Activated T-helper 1 cell treated with anti-CD3 and anti-CD28 coated beads, Interleukin-12 subunit alpha, Interleukin-12 subunit beta, Interleukin-2, Interleukin-4 antibody, amounts not matched to agents 30 ng/mL and 10 ng/mL and 1 ng/mL, durations not matched to agents 14 hours and 24 hours and 36 hours (primary cell): Measurements from ENCODE around the gene COA3. TPM values are rescaled to one million over a fixed set of nuclear protein-coding genes. Genes with fewer than 3 reads are reported as not detected.
A peak's percentile ranks its signal among the peaks of the same experiment; 100 is the strongest.
"Not testable (repeated sequence)": the region's sequence is repeated elsewhere in the genome, so short reads cannot be mapped to it uniquely, and the experiment has no call there.

Experiments used
- DNase-seq: peaks from one replicate; pipeline ENCODE4 v3.0.0; 2021; ENCODE audit warnings: low spot score
- H3K27ac Mint-ChIP-seq: one replicate; pipeline ENCODE4 v1.8.0; 2021; ENCODE audit warnings: mild to moderate bottlenecking, mixed read lengths
- H3K27me3 Mint-ChIP-seq: one replicate; pipeline ENCODE4 v1.8.0; 2022; ENCODE audit warnings: mild to moderate bottlenecking, moderate library complexity, mixed read lengths; ENCODE audit not compliant: insufficient read depth
- H3K36me3 Mint-ChIP-seq: one replicate; pipeline ENCODE4 v1.8.0; 2021; ENCODE audit warnings: low read depth, mixed read lengths
- H3K4me1 Mint-ChIP-seq: one replicate; pipeline ENCODE4 v1.8.0; 2021; ENCODE audit warnings: low read depth, mixed read lengths
- H3K4me3 Mint-ChIP-seq: one replicate; pipeline ENCODE4 v1.8.0; 2021; ENCODE audit warnings: mild to moderate bottlenecking, moderate library complexity, mixed read lengths
- H3K9me3 Mint-ChIP-seq: one replicate; pipeline ENCODE4 v1.8.0; 2021; ENCODE audit warnings: mixed read lengths
- intact Hi-C: fragments of 100-400 bp; cut with micrococcal nuclease; formaldehyde crosslinking; loops from one replicate; pipeline ENCODE4 v1.15.1; 2024
- total RNA-seq: library from RNA; stranded (reverse); gene quantifications from 2 replicates; pipeline ENCODE4 v1.2.3, GENCODE V29; 2022

The COA3 gene
- total RNA-seq, 1 donor from 2014 or later: 59.3 TPM

DNA sequence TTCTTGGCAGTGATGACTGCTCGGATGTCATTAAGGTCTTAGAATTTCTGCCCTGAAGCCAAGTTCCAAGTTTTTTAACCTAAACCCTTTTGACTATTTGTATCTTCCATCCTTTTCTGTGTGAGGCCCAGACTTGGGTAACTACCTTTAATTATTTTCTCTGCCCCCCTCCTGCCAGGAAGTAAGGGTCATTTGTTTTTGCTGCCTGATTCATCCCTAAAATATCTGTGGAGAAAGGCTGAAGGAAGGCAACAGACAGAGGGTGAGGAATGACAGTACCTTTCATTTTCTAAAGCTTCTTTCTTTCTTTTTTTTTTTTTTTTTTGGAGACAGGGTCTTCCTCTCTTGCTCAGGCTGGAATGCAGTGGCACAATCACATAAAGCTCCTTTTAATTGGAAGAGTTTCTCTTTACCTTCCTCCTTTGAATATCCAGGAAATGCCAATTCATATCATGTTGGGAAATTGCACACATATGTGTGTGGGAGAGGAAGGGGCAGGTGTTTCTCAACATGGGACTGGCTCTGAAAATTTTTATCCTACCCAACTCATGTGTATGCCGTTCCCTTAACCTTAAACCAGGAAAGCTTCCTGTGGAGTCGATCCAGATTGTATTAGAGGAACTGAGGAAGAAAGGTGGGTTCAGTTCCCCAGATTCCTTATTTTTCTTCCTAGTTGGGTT lies 24.3 kb downstream of the COA3 start:
- intact Hi-C loops: loop anchor here (5.0 kb wide), 1 partner anchor 97 kb away; the partner anchor contains the start of gene PLEKHH3
- H3K27me3 Mint-ChIP-seq: no peaks in the 10 kb centered on the region
- peaks cover 27% of the 10 kb centered on the region for H3K4me1 Mint-ChIP-seq
- no peak for DNase-seq
- peaks cover 39% of the 10 kb centered on the region for H3K36me3 Mint-ChIP-seq
- peak overlapping the region; percentile 99 for H3K4me3 Mint-ChIP-seq
- H3K27ac Mint-ChIP-seq: peak overlapping the region; percentile 96
- H3K9me3 Mint-ChIP-seq: no peaks in the 10 kb centered on the region

DNA sequence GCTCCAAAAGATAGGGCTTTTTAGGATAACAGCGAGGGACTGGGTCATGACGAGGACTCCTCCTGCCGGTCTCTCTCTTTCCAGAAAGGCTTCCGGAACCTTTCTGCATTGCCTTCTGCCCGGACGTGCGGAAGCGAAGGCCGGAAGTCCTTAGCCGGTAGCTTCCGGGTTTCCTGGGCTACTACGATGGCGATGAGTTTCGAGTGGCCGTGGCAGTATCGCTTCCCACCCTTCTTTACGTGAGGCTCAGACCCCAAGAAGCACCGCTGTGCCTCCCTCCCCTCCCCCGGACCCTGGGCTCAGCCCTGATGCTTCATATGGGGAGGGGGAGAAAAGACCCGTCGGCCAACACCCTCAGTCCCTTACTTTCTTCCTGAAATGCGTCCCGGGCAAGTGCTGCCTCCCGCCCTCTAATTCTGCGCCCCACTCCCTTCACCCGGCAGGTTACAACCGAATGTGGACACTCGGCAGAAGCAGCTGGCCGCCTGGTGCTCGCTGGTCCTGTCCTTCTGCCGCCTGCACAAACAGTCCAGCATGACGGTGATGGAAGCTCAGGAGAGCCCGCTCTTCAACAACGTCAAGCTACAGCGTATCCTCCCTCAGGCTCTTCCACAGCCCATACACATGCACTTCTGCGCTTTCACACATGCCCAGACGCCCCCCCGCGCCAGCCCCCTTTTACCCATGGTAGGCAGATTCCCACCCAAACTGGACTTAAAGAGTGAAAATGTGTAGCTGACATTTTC lies 25.0 kb downstream of the COA3 start, which contains the start of gene VPS25:
VPS25 (plus strand) TSS at position 160 of the 746 bp plus-strand sequence; CDS start at position 187, 27 bp downstream.
- intact Hi-C loops: loop anchor here (1.0 to 5.0 kb wide), 6 partner anchors 10 to 225 kb away; partner anchors contain the start of genes BECN1, CNTD1, COA3 and EZH1
- peak; percentile 71 for DNase-seq
- Mint-ChIP-seq H3K4me1 (peaks cover 27% of the 10 kb centered on the region), H3K4me3 (peak within 1 kb of the TSS; percentile 99), H3K27ac (peak within 1 kb of the TSS; percentile 96), H3K9me3 (no peaks in the 10 kb centered on the region), H3K36me3 (peaks cover 32% of the 10 kb centered on the region), H3K27me3 (no peaks in the 10 kb centered on the region)

DNA sequence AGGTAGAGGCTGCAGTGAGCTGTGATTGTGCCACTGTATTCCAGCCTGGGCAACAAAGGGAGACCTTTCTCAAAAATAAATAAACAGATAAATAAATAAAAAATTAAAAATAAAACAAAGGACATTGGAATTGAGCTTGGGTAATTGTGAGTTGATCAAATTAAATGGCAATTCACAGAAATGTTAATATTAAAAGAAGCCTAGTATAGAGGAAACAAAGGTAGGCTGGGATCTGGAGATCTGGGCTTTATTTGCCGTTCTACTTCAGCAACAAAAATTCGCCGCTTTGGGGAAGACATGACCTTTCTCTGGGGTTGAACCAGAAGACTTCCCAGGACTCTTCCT lies 25.6 kb downstream of the COA3 start:
- no peaks in the 10 kb centered on the region for H3K9me3 Mint-ChIP-seq
- no peak for DNase-seq
- peaks cover 27% of the 10 kb centered on the region for H3K4me1 Mint-ChIP-seq
- H3K36me3 Mint-ChIP-seq: peaks cover 27% of the 10 kb centered on the region
- H3K27ac Mint-ChIP-seq: peak overlapping the region; percentile 96
- intact Hi-C loops: loop anchor here (1.0 to 5.0 kb wide), 6 partner anchors 10 to 225 kb away; partner anchors contain the start of genes BECN1, CNTD1, COA3 and EZH1
- peaks cover 3% of the 10 kb centered on the region for H3K27me3 Mint-ChIP-seq
- peak overlapping the region; percentile 99 for H3K4me3 Mint-ChIP-seq

DNA sequence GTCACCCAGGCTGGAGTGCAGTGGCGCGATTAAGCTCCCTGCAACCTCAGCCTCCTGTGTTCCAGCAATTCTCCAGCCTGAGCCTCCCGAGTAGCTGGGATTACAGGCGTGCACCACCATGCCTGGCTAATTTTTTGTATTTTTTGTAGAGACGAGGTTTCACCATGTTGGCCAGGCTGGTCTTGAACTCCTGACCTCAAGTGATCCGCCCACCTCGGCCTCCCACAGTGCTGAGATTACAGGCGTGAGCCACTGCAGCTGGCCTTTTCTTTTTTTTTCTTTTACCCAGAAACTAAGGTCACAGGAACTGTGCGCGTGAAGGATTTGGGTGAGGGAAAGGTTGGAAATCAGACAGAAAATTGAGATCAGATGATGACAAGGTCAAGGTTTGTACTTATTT lies 28.5 kb downstream of the COA3 start:
- H3K27me3 Mint-ChIP-seq, H3K4me3 Mint-ChIP-seq, H3K36me3 Mint-ChIP-seq, H3K27ac Mint-ChIP-seq, DNase-seq, H3K9me3 Mint-ChIP-seq: not testable (repeated sequence)
- intact Hi-C loops: loop anchor here (5.0 kb wide), 1 partner anchor 93 kb away; the partner anchor contains the start of gene PLEKHH3
- peaks cover 27% of the 10 kb centered on the region for H3K4me1 Mint-ChIP-seq

DNA sequence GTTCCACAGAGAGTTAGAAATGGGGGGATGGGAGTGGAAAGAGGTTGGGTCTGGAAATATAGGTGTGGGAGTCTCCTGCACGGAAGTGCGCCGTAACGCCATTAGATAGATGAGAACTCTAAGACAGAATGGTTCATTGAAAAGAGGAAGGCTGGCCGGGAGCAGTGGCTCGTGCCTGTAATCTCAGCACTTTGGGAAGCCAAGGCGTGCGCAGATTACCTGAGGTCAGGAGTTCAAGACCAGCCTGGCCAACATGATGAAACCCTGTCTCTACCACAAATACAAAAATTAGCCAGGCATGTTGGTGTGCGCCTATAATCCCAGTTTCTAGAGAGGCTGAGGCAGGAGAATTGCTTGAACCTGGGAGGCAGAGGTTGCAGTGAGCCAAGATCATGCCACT lies 30.5 kb downstream of the COA3 start:
- H3K9me3 Mint-ChIP-seq, DNase-seq, intact Hi-C loops, H3K36me3 Mint-ChIP-seq, H3K4me3 Mint-ChIP-seq, H3K27ac Mint-ChIP-seq: not testable (repeated sequence)
- peaks cover 10% of the 10 kb centered on the region for H3K4me1 Mint-ChIP-seq
- peaks cover 11% of the 10 kb centered on the region for H3K27me3 Mint-ChIP-seq

DNA sequence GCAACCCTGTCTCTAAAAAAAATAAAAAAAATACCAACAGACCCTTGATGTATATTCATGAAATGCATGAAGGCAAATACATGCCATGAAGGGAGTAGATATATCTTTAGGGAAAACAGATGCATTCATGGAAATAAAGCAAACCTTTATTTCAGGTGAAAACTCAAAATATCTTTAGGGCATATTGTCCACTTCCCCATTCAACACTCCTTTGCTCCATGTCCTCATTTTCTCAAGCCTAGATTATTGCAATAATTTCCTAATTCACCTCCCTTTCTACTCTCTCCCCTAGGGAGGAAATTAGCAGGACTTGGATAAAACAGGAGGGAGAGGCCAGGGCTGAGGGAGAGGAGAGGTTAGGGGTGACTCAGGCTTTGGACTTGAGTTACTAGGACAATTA lies 31.0 kb downstream of the COA3 start:
- Mint-ChIP-seq H3K27ac (no peak overlapping the region), H3K9me3 (no peaks in the 10 kb centered on the region), H3K4me3 (no peak overlapping the region), H3K27me3 (peaks cover 16% of the 10 kb centered on the region), H3K36me3 (no peaks in the 10 kb centered on the region), H3K4me1 (peaks cover 7% of the 10 kb centered on the region)
- intact Hi-C loops: no loop called here
- no peak for DNase-seq

DNA sequence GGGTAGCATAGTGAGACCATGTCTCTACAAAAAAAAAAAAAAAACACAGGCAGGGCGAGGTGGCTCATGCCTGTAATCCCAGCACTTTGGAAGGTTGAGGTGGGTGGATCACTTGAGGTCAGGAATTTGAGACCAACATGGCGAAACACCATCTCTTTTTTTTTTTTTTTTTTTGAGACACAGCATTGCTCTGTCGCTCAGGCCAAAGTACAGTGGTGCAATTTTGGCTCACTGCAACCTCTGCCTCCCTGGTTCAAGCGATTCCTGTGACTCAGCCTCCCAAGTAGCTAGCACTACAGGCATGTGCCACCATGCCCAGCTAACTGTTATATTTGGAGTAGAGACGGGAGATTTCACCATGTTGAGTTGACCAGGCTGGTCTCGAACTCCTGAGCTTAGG lies 32.4 kb downstream of the COA3 start:
- Mint-ChIP-seq H3K36me3 (no peaks in the 10 kb centered on the region), H3K27me3 (peaks cover 25% of the 10 kb centered on the region), H3K4me3 (no peak overlapping the region), H3K9me3 (no peaks in the 10 kb centered on the region), H3K27ac (no peak overlapping the region), H3K4me1 (no peaks in the 10 kb centered on the region)
- no peak for DNase-seq
- intact Hi-C loops: no loop called here

DNA sequence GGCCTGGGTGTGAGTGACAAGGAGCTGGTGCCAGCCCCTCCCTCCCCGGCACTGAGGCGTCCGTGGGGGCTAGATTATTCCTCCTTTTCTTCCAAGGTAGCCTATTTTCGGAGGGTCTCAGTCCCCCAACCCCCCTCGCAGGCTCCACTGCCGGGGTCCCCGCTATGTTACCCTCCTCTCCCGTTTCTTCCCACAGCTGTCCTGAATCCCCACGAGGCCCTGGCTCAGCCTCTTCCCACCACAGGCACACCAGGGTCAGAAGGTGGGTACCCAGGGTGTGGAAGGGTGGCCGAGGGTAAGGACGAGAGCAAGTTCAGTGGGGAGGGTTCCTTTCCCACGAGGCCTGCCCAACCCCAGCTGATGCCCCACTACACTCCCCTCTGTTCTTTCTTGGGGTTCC lies 36.9 kb downstream of the COA3 start:
- no peak overlapping the region for H3K4me3 Mint-ChIP-seq
- peaks cover 50% of the 10 kb centered on the region for H3K27me3 Mint-ChIP-seq
- intact Hi-C loops: no loop called here

DNA sequence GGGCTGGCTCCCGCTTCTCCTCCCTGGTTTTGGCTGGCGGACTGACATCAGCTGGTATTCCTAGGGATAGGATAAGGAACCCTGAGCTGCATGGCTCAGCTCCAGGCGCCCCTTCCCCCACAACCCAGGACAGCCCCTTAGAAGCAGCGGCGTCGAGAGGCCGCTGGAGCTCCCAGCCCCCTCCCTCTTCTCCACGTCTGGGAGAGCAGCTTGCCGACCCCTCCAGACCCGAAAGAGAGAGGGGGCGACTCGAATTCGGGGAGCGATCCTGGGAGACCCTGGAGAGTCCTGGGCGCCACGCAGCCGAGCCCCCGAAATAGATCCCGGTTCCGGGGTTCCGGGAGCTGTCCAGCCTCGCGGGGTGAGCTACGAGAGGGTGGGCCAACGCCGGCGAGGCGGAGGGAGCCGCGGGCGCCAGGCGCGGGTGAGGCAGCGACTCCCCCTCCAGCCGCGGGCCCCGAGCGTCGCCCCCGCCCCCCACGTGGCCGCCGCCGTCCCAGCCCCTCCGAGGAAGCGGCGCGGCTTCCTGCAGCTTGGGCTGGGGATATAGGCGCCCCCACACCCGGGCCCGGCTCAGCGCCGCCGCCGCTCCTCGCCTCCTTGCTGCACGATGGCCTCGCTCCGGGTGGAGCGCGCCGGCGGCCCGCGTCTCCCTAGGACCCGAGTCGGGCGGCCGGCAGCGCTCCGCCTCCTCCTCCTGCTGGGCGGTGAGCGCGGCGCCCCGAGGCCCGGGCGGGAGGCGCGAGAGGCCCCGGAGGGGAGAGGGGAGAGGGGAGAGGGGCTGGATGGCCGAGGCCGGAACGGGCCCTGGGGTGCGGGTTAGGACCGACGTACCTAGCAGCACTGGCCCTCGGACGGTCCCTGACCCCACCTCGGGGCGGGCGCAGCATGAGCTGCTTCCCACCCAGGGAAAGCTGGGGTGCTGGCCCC lies 37.6 kb downstream of the COA3 start, which contains the start of gene RAMP2:
RAMP2 (plus strand) TSS at position 576 of the 930 bp plus-strand sequence; CDS start at position 611, 35 bp downstream.
- intact Hi-C loops: no loop called here
- DNase-seq: no peak
- no peaks in the 10 kb centered on the region for H3K9me3 Mint-ChIP-seq
- H3K27ac Mint-ChIP-seq: no peak within 1 kb of the TSS
- peak within 1 kb of the TSS; percentile 54 for H3K4me3 Mint-ChIP-seq
- H3K27me3 Mint-ChIP-seq: peaks cover 55% of the 10 kb centered on the region
- H3K4me1 Mint-ChIP-seq: peaks cover 6% of the 10 kb centered on the region
- H3K36me3 Mint-ChIP-seq: no peaks in the 10 kb centered on the region

More for the DNA sequence above, 36.9 kb downstream of the COA3 start:
- Mint-ChIP-seq H3K9me3 (no peaks in the 10 kb centered on the region), H3K4me1 (peaks cover 6% of the 10 kb centered on the region), H3K27ac (no peak overlapping the region), H3K36me3 (no peaks in the 10 kb centered on the region)
- DNase-seq: no peak

DNA sequence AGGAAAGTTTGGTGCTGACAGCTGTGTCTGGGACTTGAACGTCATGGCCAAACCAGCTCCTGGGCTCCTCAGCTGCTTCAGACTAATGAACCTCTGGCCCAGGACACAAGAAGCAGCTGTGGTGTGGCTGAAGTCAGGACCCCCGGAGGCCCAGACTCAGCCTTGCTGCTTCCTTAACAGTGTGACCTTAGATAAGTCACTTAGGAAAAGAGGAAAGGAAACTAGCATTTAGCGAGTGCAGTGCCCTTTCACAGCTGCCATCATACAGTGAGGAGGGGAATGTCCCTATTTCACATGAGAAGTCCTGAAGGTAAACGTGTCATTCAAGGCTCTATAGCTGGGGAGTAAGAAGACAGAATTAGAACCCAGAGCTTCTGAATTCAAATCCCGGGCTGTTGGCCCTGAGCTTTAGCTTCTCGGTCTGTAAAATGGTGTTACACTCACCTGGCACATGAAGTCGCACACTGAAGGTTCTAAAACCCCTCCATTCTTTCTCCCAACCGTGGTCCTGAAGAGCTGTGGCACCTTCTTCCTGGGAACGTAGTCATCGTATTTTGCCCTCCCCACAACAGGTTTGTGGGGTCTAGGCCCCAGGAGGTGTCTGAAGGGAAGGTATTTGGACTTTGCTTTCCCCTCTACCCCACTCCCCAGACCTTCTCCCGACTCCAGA lies 38.4 kb downstream of the COA3 start:
- no peaks in the 10 kb centered on the region for H3K36me3 Mint-ChIP-seq
- peak overlapping the region; percentile 54 for H3K4me3 Mint-ChIP-seq
- H3K4me1 Mint-ChIP-seq: peaks cover 6% of the 10 kb centered on the region
- H3K27ac Mint-ChIP-seq: no peak overlapping the region
- no peak for DNase-seq
- H3K9me3 Mint-ChIP-seq: no peaks in the 10 kb centered on the region
- intact Hi-C loops: no loop called here
- H3K27me3 Mint-ChIP-seq: peaks cover 61% of the 10 kb centered on the region

DNA sequence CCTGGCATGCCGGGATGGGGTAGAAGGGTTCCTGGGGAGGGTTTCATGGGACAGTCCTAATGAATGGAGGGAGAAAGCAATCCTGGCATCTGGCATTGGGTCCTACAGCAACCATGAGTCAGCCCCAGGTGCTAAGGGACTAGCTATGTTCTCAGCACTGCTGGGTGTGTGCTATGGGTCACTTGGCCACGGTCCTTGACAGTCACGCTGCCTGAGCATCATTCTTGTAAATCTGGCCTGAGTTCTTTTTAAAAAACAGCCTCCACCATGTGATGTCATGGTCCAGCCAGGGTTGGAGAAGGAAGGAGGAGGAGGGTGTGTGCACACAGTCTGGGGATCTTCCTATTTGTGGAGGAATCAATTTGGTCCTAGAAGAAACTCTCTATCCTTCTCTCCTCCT lies 43.7 kb downstream of the COA3 start:
- intact Hi-C loops: no loop called here
- DNase-seq: no peak
- no peak overlapping the region for H3K4me3 Mint-ChIP-seq
- no peaks in the 10 kb centered on the region for H3K36me3 Mint-ChIP-seq
- H3K27me3 Mint-ChIP-seq: peaks cover 65% of the 10 kb centered on the region
- H3K9me3 Mint-ChIP-seq: no peaks in the 10 kb centered on the region
- H3K27ac Mint-ChIP-seq: no peak overlapping the region
- H3K4me1 Mint-ChIP-seq: no peaks in the 10 kb centered on the region

DNA sequence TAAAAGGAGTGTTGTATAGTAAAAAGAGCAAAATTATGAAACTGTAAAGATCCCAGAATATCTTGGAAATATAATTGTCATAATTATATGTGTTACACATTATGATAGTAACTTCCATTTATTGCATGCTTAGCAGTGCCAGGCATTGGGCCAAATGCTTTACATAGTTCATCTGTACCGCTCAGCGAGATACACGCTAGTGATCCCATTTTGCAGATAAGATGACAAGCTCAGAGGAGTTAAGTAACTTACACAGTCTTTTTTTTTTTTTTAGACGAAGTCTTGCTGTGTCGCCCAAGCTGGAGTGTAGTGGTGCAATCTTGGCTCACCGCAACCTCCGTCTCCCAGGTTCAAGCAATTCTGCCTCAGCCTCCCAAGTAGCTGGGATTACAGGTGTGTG lies 46.9 kb downstream of the COA3 start:
- H3K36me3 Mint-ChIP-seq: no peaks in the 10 kb centered on the region
- H3K4me1 Mint-ChIP-seq: no peaks in the 10 kb centered on the region
- no peak overlapping the region for H3K4me3 Mint-ChIP-seq
- intact Hi-C loops: no loop called here
- no peaks in the 10 kb centered on the region for H3K9me3 Mint-ChIP-seq
- no peak overlapping the region for H3K27ac Mint-ChIP-seq
- no peak for DNase-seq
- peaks cover 56% of the 10 kb centered on the region for H3K27me3 Mint-ChIP-seq
